Trophoblast cell (in vitro differentiated cells and primary cell): ENCODE data around the gene TUBB2B.
A peak's percentile ranks its signal among the peaks of the same experiment; 100 is the strongest.

Experiments
- DNase-seq, 2 donors: peaks; one replicate each; pipeline ENCODE4 v3.0.0-alpha.2; 2016
- H2AFZ ChIP-seq: 2 replicates; pipeline ENCODE4 v1.6.1; 2013; ENCODE audit warnings: low read length, moderate library complexity, mild to moderate bottlenecking; ENCODE audit not compliant: insufficient read depth, poor library complexity
- H2AK5ac ChIP-seq: 2 replicates; pipeline ENCODE4 v1.6.1; 2013; ENCODE audit warnings: mild to moderate bottlenecking, low read length
- H2BK120ac ChIP-seq: 2 replicates; pipeline ENCODE4 v1.6.1; 2013; ENCODE audit warnings: low read length, mild to moderate bottlenecking, moderate library complexity; ENCODE audit not compliant: insufficient read depth, poor library complexity
- H2BK12ac ChIP-seq: 2 replicates; pipeline ENCODE4 v1.6.1; 2013; ENCODE audit warnings: mild to moderate bottlenecking, low read length, moderate library complexity
- H2BK5ac ChIP-seq: 2 replicates; pipeline ENCODE4 v1.6.1; 2013; ENCODE audit warnings: low read length, low read depth, moderate library complexity, mild to moderate bottlenecking; ENCODE audit not compliant: poor library complexity
- H3K14ac ChIP-seq: 2 replicates; pipeline ENCODE4 v1.6.1; 2013; ENCODE audit warnings: mild to moderate bottlenecking, low read length
- H3K18ac ChIP-seq: 2 replicates; pipeline ENCODE4 v1.6.1; 2013; ENCODE audit warnings: mild to moderate bottlenecking, low read length
- H3K23ac ChIP-seq: 2 replicates; pipeline ENCODE4 v1.6.1; 2013; ENCODE audit warnings: low read length
- H3K27ac ChIP-seq: 2 replicates; pipeline ENCODE4 v1.5.1; 2013; ENCODE audit warnings: low read depth, mild to moderate bottlenecking, inconsistent platforms, low read length, moderate library complexity
- H3K27me3 ChIP-seq: 2 replicates; pipeline ENCODE4 v1.6.1; 2013; ENCODE audit warnings: inconsistent platforms, mild to moderate bottlenecking, low read length, moderate library complexity; ENCODE audit not compliant: insufficient read depth
- H3K36me3 ChIP-seq, 2 experiments: 1 replicate in 1 of 2; 2 replicates in 1 of 2; pipeline ENCODE4 v1.6.1; 2013; ENCODE audit warnings: low read length in 2 of 2, mild to moderate bottlenecking in 2 of 2, moderate library complexity in 1 of 2; ENCODE audit not compliant: insufficient read depth in 2 of 2, control insufficient read depth in 1 of 2
- H3K4ac ChIP-seq: 2 replicates; pipeline ENCODE4 v1.6.1; 2013; ENCODE audit warnings: low read depth, mild to moderate bottlenecking, low read length, moderate library complexity
- H3K4me1 ChIP-seq, 2 experiments: 1 replicate in 1 of 2; 2 replicates in 1 of 2; pipeline ENCODE4 v1.6.1; 2013; ENCODE audit warnings: low read length in 2 of 2, mild to moderate bottlenecking in 2 of 2, moderate library complexity in 1 of 2; ENCODE audit not compliant: insufficient read depth in 2 of 2, control insufficient read depth in 1 of 2
- H3K4me2 ChIP-seq: 2 replicates; pipeline ENCODE4 v1.6.1; 2013; ENCODE audit warnings: inconsistent platforms, mild to moderate bottlenecking, low read length, moderate library complexity
- H3K4me3 ChIP-seq: 2 replicates; pipeline ENCODE4 v1.5.1; 2013; ENCODE audit warnings: mild to moderate bottlenecking, low read depth, low read length, inconsistent platforms
- H3K79me1 ChIP-seq: one replicate; pipeline ENCODE4 v1.6.1; 2013; ENCODE audit warnings: low read length
- H3K79me2 ChIP-seq: 2 replicates; pipeline ENCODE4 v1.6.1; 2013; ENCODE audit warnings: low read length, mild to moderate bottlenecking; ENCODE audit not compliant: control insufficient read depth, insufficient read depth, poor library complexity
- H3K9ac ChIP-seq: 2 replicates; pipeline ENCODE4 v1.6.1; 2013; ENCODE audit warnings: mild to moderate bottlenecking, low read length
- H3K9me3 ChIP-seq: 2 replicates; pipeline ENCODE4 v1.6.1; 2013; ENCODE audit warnings: low read depth, mild to moderate bottlenecking, control low read depth, inconsistent platforms, low read length; ENCODE audit not compliant: insufficient read depth
- H4K12ac ChIP-seq: 2 replicates; pipeline ENCODE4 v1.6.1; 2013; ENCODE audit warnings: low read depth, mild to moderate bottlenecking, low read length, moderate library complexity
- H4K8ac ChIP-seq: 2 replicates; pipeline ENCODE4 v1.6.1; 2013; ENCODE audit warnings: low read depth, mild to moderate bottlenecking, low read length, moderate library complexity
- H4K91ac ChIP-seq: one replicate; pipeline ENCODE4 v1.6.1; 2013; ENCODE audit warnings: low read depth, mild to moderate bottlenecking, low read length, moderate library complexity
- WGBS: extraction: QIAGEN DNeasy Blood & Tissue Kit; methylation state at CpG from one replicate; pipeline ENCODE4 v1.1.7; 2013; ENCODE audit warnings: missing lambda C conversion rate; ENCODE audit not compliant: insufficient read length, insufficient coverage; ENCODE audit errors: extremely low coverage; 5-methylcytosine and 5-hydroxymethylcytosine counted together

Gene TUBB2B

DNA sequence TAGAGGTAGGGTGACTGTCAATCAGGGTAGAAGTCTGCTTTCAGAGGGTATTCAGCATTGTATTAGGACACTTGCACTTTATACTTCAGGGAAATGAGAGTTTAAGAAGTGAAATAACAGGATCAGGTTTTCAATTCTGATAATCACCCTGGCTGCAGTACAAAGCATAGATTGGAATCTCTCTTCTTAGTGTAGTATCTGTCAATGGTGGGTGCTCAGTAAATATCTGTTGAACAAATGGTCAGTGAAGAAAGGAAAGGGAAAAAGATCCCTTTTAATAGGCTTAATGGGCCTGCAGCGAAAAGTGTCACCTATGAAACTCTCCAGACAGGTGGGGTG lies 18.7 kb downstream of the TUBB2B start:
- peak overlapping the region; percentile 10 for H4K8ac ChIP-seq
- H3K36me3 ChIP-seq, result no peaks in the 10 kb centered on the region
- peak overlapping the region; percentile 26 for H3K4me2 ChIP-seq
- no peak overlapping the region for H3K4me3 ChIP-seq
- peaks cover 4% of the 10 kb centered on the region for H3K79me1 ChIP-seq
- H4K91ac ChIP-seq, result peak overlapping the region; percentile 40
- no peak overlapping the region for H2AK5ac ChIP-seq
- no peaks in the 10 kb centered on the region for H3K27me3 ChIP-seq
- no peak overlapping the region for H3K27ac ChIP-seq
- H2AFZ ChIP-seq, result no peak overlapping the region
- H3K9me3 ChIP-seq, result no peaks in the 10 kb centered on the region
- no CpG with 5 or more reads among the region's 1 CpG for WGBS
- no peak overlapping the region for H3K9ac ChIP-seq
- peak overlapping the region; percentile 12 for H3K14ac ChIP-seq
- peaks cover 12 to 17% of the 10 kb centered on the region in 2 experiments for H3K4me1 ChIP-seq
- H2BK12ac ChIP-seq, result no peak overlapping the region
- no peaks in the 10 kb centered on the region for H3K79me2 ChIP-seq
- H2BK120ac ChIP-seq, result no peak overlapping the region
- no peak for DNase-seq
- H4K12ac ChIP-seq, result no peak overlapping the region
- H3K18ac ChIP-seq, result no peak overlapping the region
- H2BK5ac ChIP-seq, result no peak overlapping the region
- H3K4ac ChIP-seq, result no peak overlapping the region
- H3K23ac ChIP-seq, result no peak overlapping the region

DNA sequence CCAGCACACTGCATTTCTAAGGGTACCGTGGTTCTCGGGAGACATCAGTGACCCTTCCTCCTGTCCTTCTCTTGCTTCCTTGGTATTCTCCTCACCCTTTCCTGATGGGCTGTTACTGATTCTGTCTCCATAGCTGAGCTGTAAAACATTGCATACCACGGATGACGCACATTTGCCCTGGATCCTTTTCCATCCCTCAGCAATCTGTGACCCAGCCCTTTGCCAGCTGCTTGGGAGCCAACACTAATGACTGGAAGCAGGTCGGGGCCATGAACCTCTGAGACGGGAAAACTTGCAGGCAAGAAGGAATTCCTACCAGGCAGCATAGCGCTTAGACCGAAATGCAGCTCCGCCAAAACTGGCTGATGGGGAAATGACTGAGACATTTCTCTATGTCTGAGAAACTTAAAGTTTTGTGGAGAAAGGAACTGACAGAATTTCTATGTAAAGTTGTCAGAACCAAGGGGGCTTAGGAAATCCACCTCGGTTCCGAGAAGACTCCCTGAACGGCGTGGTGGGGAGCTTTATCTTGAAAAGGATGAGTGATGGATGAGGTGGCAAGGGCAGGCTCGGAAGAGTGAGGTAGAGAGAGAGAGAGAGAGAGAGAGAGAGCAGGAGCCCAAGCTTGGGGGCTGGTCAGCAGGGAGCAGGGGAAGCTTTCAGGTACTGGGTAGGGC lies 19.2 kb downstream of the TUBB2B start:
- DNase-seq, result peak; percentile 96 to 98
- Histone ChIP-seq H3K4me1 (peaks cover 12 to 17% of the 10 kb centered on the region in 2 experiments), H4K8ac (peak overlapping the region; percentile 10), H2AK5ac (no peak overlapping the region), H3K27ac (no peak overlapping the region), H3K9me3 (no peaks in the 10 kb centered on the region), H2BK120ac (no peak overlapping the region), H3K4ac (no peak overlapping the region), H4K12ac (no peak overlapping the region), H3K27me3 (no peaks in the 10 kb centered on the region), H3K79me1 (peaks cover 4% of the 10 kb centered on the region), H3K4me3 (no peak overlapping the region), H4K91ac (peak overlapping the region; percentile 40), H2BK12ac (no peak overlapping the region), H3K36me3 (no peaks in the 10 kb centered on the region), H3K18ac (no peak overlapping the region), H3K23ac (no peak overlapping the region), H2BK5ac (no peak overlapping the region), H3K79me2 (no peaks in the 10 kb centered on the region), H3K9ac (no peak overlapping the region), H3K4me2 (no peak overlapping the region), H2AFZ (no peak overlapping the region), H3K14ac (peak overlapping the region; percentile 12)
- no CpG with 5 or more reads among the region's 14 CpGs for WGBS

DNA sequence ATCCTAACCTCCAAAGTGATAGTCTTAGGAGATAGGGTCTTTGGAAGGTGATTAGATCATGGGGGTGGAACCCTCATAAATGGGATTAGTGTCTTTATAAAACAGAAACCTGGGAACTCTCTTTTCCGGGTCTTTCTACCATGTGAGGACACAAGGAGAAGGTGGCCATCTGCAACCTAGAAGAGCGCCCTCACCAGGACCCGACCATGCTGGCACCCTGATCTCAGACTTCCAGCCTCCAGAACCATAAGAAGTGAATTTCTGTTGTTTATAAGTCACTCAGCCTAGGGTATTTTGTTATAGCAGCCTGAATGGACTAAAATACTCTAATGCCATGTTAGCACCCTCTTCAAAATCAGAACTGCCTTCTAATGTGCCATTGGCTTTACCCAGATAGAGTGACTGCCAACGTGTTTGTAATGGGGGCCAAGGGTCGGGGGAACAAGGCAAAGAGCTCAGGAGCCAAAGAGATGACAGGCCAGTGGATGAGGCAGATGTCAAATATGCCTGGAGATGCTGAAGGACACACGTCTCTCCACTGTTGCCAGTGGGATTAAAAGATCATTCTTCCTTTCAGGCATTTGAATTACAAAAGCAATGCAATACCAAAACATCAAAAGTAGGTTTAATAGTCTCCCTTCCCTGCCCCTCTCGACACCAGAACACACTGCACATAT lies 21.0 kb downstream of the TUBB2B start:
- Histone ChIP-seq H3K18ac (no peak overlapping the region), H3K9ac (no peak overlapping the region), H3K23ac (no peak overlapping the region), H4K8ac (no peak overlapping the region), H3K9me3 (no peaks in the 10 kb centered on the region), H2AK5ac (peak overlapping the region; percentile 47), H3K4ac (no peak overlapping the region), H4K91ac (no peak overlapping the region), H3K79me2 (no peaks in the 10 kb centered on the region), H3K79me1 (peaks cover 4% of the 10 kb centered on the region), H3K4me1 (peaks cover 12 to 17% of the 10 kb centered on the region in 2 experiments), H3K4me2 (no peak overlapping the region), H2BK12ac (no peak overlapping the region), H2BK5ac (no peak overlapping the region), H3K14ac (no peak overlapping the region), H2BK120ac (no peak overlapping the region), H4K12ac (no peak overlapping the region), H3K27me3 (no peaks in the 10 kb centered on the region), H2AFZ (no peak overlapping the region), H3K36me3 (no peaks in the 10 kb centered on the region), H3K4me3 (no peak overlapping the region), H3K27ac (no peak overlapping the region)
- DNase-seq, result peak; percentile 65 to 76
- WGBS, result no CpG with 5 or more reads among the region's 7 CpGs

DNA sequence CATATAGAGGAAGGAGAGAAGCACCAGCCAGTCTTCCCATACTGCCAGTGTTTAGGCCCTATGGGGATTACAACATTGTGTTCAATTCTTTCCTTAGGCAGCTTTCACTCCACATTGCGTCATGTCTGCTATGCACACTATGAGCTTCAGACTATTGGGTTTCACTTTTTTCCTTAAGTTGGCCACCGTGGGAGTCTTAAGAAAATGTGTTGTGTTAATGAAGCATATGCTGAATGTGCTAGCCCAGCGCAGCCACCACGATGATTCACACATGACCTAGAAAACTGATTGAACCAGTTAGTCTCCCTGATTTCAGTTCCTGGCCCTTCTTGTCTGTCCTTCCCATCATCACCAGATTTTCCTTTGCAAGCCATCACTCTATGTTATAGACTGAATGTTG lies 21.5 kb downstream of the TUBB2B start:
- no peak overlapping the region for H3K4me2 ChIP-seq
- no peak overlapping the region for H3K18ac ChIP-seq
- no peak overlapping the region for H3K14ac ChIP-seq
- WGBS, result no CpG with 5 or more reads among the region's 4 CpGs
- H3K4me3 ChIP-seq, result no peak overlapping the region
- H3K36me3 ChIP-seq, result no peaks in the 10 kb centered on the region
- H2AFZ ChIP-seq, result no peak overlapping the region
- no peak overlapping the region for H4K8ac ChIP-seq
- H3K9ac ChIP-seq, result no peak overlapping the region
- peak overlapping the region; percentile 0 for H2BK12ac ChIP-seq
- H4K91ac ChIP-seq, result no peak overlapping the region
- peaks cover 4% of the 10 kb centered on the region for H3K79me1 ChIP-seq
- no peaks in the 10 kb centered on the region for H3K27me3 ChIP-seq
- H3K23ac ChIP-seq, result no peak overlapping the region
- DNase-seq, result peak; percentile 97 to 99
- no peak overlapping the region for H3K27ac ChIP-seq
- no peaks in the 10 kb centered on the region for H3K9me3 ChIP-seq
- H2BK5ac ChIP-seq, result no peak overlapping the region
- H2AK5ac ChIP-seq, result no peak overlapping the region
- no peak overlapping the region for H4K12ac ChIP-seq
- H3K4me1 ChIP-seq, result peaks cover 12 to 17% of the 10 kb centered on the region in 2 experiments
- H2BK120ac ChIP-seq, result no peak overlapping the region
- no peaks in the 10 kb centered on the region for H3K79me2 ChIP-seq
- no peak overlapping the region for H3K4ac ChIP-seq
